Non-pigmented ciliary epithelial cell (primary cell): ENCODE data around the gene PCED1B.

ENCODE experiments used
- DNase-seq: peaks from one replicate; pipeline ENCODE4 v3.0.0-alpha.2; 2010; ENCODE audit warnings: low read depth

PCED1B gene

DNA sequence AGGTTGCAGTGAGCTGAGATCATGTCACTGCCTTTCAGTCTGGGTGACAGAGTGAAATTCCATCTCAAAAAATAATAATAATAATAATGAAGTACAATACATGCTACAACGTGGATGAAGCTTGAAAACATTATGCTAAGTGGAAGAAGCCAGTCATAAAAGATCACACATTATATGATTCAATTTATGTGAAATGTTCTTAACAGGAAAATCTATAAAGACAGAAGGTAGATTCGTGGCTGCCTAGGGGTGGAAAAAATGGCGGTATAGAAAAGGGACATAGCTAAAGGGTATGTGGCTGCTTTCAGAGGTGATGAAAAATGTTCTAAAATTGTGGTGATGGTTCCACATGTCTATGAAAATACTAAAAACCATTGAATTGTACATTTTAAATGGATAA lies 41.3 kb downstream of the PCED1B start:
- DNase-seq: no peak

DNA sequence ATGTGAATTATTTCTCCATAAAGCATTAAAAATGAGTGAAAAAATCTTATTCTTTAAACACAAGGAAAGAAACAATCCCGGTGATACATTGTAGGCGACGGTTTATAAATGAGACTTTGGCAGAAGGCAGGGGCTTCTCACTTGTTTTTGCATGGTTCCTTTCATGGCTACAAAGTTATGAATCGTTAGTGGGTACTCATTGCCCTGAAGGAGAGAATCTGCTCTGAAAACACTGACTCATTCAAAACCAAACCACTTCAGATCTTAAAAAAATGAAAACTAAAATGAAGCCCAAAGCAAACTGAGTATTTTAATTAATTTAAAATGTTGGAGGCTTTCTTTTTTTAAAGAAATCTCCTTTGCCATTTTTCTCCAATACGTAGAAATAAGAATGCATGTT lies 41.7 kb downstream of the PCED1B start:
- no peak for DNase-seq

DNA sequence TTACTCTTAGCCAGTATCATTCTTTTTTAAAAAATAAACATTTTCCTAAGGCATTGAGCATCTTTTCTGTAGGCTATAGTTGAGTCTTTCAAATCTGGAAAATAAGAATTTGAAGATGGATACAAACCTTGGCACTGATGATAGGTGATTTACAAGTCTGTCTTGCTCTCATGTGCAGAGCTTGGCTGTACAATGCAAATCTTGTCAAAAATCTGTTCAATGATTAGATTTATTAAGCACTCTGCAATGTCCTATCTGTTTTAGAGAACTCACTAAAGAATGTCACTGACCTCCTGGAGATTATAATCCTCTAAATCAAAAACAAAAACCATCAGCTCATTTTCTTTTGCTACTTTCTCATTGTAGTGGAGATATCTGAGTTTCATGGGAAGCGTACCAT lies 43.2 kb downstream of the PCED1B start:
- DNase-seq: no peak

DNA sequence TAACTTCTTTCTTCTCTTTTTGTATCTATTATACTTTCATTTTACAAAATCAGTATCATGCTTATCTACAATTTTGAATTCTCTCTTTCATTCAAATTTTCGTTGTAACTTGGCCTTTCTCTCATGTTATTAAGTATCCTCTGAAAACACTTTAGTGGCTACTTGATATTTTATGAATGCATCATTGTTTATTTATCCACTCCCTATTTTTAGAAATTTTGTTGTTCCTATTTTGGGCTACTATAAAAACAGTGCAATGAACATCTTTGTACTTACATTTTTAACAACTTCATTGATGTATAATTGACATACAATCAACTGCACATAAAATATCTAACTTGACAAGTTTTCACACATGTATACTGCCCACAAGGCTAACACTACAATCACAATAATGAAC lies 44.3 kb downstream of the PCED1B start:
- no peak for DNase-seq

DNA sequence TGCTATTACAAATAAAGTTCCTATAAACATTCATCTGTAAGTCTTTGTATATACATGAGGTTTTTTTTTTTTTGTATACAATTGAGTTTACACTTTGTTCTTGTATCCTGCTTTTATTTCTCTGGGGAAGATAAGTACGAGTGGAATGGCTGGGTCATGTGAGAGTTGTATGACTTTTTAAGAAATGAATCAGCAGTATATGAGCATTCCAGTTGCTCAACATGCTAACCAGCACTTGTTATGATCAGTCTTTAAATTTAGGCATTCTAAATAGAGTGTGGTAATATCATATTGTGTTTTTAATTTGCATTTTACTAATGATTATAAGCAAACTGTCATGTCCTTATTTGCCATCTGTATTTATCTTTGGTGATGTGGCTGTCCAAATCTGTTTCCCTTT lies 45.0 kb downstream of the PCED1B start:
- no peak for DNase-seq

DNA sequence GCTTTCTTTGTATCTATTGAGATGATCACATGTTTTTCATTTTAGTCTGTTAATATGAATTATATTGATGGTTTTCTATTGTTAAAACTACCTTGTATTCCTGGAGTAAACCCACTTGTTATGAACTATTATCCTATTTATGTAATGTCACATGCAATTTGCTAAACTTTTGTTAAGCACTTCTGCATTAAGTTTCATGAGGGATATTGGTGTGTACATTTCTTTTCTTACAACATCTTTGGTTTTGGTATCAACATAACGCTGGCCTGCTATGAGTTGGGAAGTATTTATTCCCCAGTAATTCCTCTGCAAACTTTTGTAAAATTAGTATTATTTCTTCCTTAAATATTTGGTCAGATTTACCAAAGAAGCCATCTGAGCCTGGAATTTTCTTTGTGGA lies 46.8 kb downstream of the PCED1B start:
- no peak for DNase-seq

DNA sequence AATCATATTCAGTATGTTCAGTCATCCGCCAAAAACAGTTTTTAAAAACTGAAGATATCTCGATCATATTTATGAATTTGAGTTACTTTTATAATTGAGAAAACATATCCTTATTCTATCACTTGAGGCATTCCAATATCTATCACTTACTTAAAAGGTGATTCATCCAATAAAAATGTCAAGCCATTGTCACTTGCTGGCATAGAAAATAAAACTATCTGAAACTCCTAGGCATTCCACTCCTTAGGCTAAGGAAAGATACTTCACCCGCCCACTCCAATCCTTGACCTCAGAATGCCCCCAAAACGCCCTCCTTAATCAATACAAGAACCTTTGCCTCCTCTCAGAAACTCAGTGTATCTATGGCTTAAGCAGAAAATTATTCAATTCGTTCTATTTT lies 51.6 kb downstream of the PCED1B start:
- DNase-seq: no peak

DNA sequence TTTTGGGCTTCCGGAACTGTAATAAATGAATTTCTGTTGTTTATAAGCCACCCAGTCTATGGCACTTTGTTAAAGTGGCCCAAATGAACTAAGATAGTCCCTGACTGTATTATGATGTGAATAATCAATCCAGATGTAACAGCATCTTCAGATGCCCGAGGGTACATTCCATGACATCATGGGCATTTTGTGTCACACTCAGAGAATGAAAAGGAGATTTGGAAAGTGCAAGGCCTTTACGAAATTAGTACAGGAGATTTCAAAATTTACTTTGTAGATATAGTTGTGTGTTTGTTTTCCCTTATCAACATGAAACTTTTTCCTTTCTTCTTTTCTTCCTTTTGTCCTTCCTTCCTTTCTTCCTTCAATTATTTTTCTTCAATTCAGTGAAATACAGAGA lies 54.6 kb downstream of the PCED1B start:
- DNase-seq: no peak

DNA sequence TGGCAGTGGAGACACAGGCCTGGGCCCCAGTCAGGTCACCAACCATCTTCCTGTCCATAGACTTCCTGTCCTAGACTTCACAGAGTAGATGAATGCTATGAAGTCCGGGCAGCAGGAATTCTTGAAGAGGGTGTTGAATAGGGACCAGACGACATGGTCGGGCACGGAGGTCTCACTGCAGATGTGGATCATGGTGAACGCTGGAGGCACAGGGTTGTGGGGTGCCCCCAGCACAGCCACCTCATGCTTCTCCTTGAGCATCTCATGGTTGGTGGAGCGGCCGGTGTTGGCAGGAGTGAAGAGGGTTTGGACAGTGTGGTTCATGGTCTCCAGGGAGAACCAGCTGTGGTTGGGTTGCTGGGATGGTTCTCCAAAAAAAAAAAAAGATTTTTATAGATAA lies 56.2 kb downstream of the PCED1B start:
- no peak for DNase-seq

DNA sequence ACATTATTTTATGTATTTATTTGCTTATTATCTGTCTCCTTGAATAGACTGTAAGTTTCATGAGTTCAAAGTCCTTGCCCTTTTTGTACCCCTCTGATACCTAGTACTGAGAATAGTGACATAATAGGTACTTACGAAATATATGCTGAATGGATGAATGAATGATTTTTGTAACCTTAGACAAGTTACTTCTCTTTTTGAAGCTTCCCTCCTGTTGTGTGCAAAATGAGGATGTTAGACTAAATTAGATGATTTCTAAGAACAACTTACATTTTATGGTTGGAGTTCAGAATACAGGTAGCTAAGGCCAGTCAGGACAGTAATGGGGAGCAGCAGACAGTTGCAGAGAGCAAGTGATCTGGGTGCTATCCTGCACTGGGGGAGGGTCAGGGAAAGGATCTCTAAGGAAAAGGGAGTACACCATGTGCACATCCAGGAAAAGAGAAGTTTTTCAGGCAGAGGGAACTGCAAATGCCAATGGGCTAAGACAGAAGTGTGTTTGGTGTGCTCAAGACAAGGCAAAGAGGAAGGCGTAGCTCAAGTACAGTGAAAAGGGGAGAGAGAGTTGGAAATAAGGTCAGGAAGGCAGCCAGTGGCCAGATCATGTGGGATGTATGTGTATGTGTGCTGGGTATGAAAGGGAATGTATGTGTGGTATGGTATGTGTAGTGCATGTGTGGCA lies 59.7 kb downstream of the PCED1B start:
- no peak for DNase-seq

DNA sequence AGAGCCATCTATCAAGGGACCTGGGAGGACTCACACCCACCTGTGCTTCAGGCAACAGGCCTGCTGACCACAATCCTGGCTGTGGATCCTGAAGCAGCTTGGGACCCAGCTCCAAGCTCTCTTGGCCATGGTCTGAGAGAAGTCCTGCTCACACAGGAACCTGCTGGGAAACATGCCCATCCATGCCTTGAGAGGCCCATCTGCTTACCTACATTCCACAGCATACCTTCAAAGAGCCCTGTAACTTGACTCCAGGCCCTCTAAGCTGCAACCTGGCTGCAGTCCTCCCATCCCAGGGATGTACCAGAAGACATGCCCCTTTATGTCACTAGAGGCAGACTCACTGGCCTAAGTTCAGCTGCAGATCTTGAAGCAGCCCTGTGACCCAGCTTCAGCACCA lies 62.0 kb downstream of the PCED1B start:
- no peak for DNase-seq

DNA sequence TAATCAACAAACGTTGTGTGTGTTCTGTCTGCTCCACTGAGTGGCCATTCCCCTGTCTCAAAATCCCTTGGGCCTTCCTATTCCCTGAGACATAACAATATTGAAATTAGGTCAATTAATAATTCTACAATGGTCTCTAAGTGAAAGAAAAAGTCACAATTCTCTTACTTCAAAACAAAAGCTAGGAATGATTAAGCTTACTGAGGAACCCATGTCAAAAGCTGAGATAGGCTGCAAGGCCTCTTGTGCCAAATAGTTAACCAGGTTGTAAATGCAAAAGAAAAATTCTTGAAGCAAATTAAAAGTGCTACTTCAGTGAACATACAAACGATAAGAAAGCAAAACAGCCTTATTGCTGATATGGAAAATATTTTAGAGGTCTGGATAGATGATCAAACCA lies 65.3 kb downstream of the PCED1B start:
- DNase-seq: no peak

DNA sequence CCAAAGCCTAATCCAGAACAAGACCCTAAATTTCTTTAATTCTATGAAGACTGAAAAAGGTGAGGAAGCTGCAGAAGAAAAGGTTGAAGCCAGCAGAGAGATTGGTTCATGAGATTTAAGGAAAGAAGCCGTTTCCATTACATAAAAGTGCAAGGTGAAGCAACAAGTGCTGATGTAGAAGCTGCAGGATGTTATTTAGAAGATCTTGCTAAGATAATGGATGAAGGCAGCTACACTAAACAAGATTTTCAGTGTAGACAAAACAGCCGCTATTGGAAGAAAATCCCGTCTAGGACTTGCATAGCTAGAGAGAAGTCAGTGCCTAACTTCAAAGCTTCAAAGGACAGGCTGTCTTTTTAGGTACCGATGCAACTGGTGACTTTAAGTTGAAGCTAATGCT lies 65.8 kb downstream of the PCED1B start:
- no peak for DNase-seq

DNA sequence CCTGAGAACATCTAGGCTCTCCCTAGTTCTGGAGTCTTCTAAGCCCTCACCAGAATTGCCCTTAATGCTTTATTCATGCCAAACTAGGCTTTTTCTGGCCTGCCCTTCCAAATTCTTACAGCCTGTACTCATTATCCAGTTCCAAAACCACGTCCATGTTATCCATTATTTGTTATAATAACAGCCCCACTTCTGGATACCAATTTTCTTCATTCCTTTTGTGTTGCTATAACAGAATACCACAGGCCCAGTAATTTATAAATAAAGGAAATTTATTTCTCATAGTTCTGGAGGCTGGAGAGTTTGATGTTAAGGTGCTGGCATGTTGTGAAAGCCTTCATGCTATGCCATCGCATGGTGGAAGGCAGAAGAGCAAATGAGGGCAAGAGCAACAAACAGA lies 68.3 kb downstream of the PCED1B start:
- DNase-seq: no peak

DNA sequence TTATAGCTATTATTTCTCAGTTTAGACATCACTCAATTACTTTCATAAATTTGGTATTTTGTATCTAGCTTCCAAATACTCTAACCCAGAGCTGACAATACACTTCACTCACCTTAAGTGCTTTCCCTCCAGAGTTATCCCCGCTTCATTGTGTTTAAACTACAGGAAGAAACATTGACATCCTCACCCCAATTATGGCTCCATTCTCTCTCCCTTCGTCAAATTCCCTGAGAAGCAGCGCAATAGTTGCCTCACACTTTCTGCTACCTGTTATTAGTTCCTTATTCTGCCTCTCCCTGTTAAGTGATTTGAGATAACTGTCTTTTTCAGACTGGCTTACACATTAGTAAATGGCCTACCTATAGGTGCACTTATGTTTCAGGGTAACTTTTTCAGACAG lies 69.7 kb downstream of the PCED1B start:
- DNase-seq: no peak

DNA sequence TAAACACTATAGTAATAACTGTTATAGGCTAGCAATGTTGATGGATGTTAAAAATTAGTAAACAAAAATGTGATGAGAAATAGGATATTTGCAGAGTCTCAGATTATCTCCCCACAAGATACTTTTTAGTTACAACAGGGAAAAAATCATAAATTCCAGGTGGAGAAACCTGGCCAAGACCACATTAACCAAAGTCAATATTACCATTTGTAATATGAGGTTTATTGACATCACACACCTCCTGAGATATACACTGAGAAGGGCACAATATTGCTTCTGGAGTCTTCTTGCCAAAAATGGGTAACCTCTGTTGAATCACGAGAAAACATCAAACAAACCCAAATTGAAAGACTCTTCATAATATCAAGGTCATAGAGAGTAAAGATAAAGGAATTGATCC lies 72.7 kb downstream of the PCED1B start:
- no peak for DNase-seq

DNA sequence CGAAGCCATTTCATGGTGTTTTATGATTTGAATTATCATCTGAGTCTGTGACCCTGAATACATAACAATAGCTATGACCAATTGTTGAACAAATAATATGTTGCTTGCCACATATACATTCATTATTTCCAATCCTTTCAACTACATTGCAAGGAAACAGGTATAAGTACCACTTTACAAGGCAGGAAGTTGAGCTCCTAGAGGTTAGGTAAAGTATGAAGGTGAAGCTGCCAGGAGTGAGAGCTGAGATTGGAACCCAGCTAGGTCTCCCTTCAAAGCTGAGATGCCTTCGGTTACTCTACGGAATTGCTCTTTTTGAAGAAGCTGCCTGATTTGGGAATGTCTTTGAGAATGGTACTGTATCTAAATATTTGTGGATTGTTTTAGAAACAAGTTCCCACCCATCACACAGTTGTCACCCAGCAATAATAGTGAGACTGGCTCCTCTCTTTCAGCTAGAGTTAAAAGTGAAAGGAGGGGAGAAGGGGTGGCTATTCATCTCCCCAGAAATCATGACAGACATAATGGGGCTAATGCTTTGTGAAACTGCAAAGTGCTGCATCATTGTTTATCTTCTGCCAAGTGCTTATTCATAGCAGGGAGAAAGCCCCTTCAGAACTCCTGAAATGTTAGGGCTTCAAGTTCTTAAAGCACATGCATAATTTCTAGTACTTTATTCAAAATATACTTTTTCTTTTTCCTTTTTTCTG lies 76.2 kb downstream of the PCED1B start:
- no peak for DNase-seq

DNA sequence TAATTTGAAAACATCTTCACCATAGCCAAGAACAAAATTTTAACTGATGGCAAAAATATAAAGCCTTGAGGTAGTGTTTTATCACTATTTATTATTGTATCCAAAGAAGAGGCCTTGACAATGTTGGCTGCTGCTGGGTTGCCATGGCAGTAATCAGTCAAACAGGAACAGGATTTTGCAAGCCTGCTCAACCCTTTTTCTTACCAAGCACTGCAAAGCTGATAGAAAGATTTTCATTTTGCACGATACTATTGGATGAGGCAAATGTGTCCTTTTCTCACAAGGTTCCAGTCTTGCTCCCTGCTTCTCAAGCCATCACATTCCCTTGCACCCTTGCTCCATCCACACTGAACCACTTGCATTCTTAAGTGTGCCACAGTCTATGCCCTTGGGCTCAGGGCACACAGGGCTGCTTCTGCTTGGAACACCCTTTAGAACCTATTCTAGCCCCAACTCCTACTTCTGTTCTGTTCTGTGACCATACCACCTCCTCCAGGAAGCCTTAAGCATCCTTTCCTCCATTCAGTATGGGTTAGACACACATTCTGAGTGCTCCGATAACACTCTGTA lies 76.8 kb downstream of the PCED1B start:
- DNase-seq: no peak

DNA sequence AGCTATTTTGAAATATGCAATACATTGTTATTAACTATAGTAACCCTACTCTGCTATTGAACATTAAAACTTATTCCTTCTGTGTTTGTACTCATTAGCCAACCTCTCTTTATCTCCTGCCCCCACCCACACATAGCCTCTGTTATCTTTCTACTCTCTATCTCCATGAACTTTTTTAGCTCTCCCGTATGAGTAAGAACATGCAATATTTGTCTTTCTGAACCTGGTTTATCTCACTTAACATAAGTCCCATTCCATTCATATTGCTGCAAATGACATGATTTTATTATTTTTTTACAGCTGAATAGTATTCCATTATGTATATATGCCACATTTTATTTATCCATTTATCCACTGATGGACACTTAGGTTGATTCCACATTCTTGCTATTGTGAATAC lies 79.4 kb downstream of the PCED1B start:
- no peak for DNase-seq

DNA sequence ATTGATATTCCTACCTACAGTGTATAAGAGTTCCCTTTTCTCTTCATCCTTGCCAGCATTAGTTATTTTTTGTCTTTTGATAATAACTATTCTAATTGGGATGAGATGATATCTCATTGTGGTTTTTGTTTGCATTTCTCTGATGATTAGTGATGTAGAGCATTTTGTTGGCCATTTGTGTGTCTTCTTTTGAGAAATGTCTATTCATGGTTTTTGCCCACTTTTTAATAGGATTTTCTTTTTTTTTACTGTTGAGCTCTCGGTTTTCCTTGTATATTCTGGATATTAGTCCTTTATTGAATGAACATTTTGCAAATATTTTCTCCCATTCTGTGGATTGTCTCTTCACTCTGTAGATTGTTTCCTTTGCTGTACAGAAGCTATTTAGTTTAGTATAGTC lies 79.9 kb downstream of the PCED1B start:
- DNase-seq: no peak

DNA sequence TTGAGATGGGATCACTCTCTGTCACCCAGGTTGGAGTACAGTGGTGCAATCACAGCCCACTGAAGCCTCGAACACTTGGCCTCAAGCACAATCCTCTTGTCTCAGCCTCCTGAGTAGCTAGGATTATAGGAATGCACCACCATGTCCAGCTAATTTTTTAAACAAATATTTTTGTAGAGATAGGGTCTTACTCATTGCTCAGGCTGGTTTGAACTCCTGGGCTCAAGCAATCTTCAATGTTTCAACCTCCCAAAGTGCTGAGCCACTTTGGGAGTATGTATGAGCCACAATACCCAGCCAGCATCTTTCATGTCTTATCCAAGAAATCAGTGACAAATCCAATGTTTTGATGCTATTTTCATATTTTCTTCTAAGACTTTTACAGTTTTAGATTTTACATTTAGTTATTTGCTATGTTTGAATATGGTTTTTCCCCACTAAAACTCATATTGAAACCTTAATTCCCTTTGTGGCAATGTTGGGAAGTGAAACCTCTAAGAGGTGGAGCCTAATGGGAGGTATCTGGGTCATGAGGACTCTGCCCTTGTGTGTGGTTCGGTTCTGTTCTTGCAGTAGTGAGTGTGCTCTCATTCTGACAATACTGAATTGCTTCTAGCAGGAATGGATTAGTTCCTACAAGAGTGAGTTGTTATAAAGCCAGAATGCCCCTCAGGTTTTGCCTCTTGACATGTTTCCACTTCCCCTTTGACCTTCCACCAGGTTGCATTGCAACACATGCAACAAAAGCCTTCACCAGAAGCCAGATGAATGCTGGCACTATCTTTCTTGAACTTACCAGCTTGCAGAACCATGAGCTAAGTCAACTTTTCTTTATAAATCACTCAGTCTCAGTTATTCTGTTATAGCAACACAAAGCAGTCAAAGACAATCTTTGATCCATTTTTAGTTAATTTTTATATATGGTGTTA lies 81.2 kb downstream of the PCED1B start:
- DNase-seq: no peak

DNA sequence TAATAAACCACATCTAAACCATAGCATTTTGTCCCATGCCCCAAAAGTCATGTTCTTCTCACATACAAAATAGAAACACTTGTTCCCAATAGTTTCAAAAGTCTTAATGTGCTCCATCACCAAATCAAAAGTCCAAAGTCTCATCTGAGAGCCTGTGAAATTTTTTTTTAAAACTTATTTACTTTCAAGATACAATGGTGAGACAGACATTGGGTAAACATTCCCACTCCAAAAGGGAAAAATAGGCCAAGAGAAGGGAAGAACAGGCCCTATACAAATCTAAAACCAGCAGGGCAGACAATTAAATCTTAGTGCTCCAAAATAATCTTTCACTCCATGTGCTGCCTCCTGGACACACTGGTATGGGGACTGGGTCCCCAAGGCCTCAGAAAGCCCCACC lies 84.7 kb downstream of the PCED1B start:
- DNase-seq: no peak
